ENCODE measurements around the gene KIF4A. TPM values are rescaled to one million over a fixed set of nuclear protein-coding genes. Genes with fewer than 3 reads are reported as not detected.

The KIF4A gene
- total RNA-seq, 1 donor from 2014 or later = 0.75 TPM

GRCh38 chrX:70247252-70247651 lies 42.7 kb upstream of the KIF4A start:
- intact Hi-C loops (cut with DNase I) = no loop called here
- no peaks in the 10 kb centered on the region for H3K27me3 ChIP-seq
- no peak overlapping the region for H3K4me3 ChIP-seq
- ATAC-seq (no peak), DNase-seq (no peak)
- no peaks in the 10 kb centered on the region for H3K4me1 ChIP-seq
- no peaks in the 10 kb centered on the region for H3K36me3 ChIP-seq
- H3K9me3 ChIP-seq = no peaks in the 10 kb centered on the region
- TF ChIP-seq CTCF (IDR thresholded peaks at IDR 0.05) = no peak
- H3K27ac ChIP-seq = no peak overlapping the region

GRCh38 chrX:70252491-70252890 lies 37.4 kb upstream of the KIF4A start:
- DNase-seq (no peak), ATAC-seq (no peak)
- intact Hi-C loops (cut with DNase I) = no loop called here
- H3K9me3 ChIP-seq = no peaks in the 10 kb centered on the region
- no peaks in the 10 kb centered on the region for H3K4me1 ChIP-seq
- no peak for TF ChIP-seq CTCF (IDR thresholded peaks at IDR 0.05)
- H3K27me3 ChIP-seq = no peaks in the 10 kb centered on the region
- H3K4me3 ChIP-seq = no peak overlapping the region
- H3K27ac ChIP-seq = no peak overlapping the region
- H3K36me3 ChIP-seq = no peaks in the 10 kb centered on the region

- ATAC-seq = no peak
- Histone ChIP-seq H3K4me1 (no peaks in the 10 kb centered on the region), H3K27me3 (no peaks in the 10 kb centered on the region), H3K36me3 (no peaks in the 10 kb centered on the region), H3K9me3 (no peaks in the 10 kb centered on the region), H3K27ac (no peak overlapping the region), H3K4me3 (no peak overlapping the region)
- no peak for TF ChIP-seq CTCF (IDR thresholded peaks at IDR 0.05)
- no peak for DNase-seq
- intact Hi-C loops (cut with DNase I) = no loop called here
Measured at GRCh38 chrX:70253377-70254062, 36.4 kb upstream of the KIF4A start.

- Histone ChIP-seq H3K4me1 (no peaks in the 10 kb centered on the region), H3K36me3 (no peaks in the 10 kb centered on the region), H3K27me3 (no peaks in the 10 kb centered on the region), H3K27ac (no peak overlapping the region), H3K4me3 (no peak overlapping the region), H3K9me3 (no peaks in the 10 kb centered on the region)
- no peak for TF ChIP-seq CTCF (IDR thresholded peaks at IDR 0.05)
- DNase-seq (no peak), ATAC-seq (no peak)
- intact Hi-C loops (cut with DNase I) = no loop called here
Measured at GRCh38 chrX:70254063-70254400, 35.9 kb upstream of the KIF4A start.

GRCh38 chrX:70254909-70255308 lies 35.0 kb upstream of the KIF4A start:
- intact Hi-C loops (cut with DNase I) = no loop called here
- no peak for TF ChIP-seq CTCF (IDR thresholded peaks at IDR 0.05)
- Histone ChIP-seq H3K27me3 (no peaks in the 10 kb centered on the region), H3K27ac (no peak overlapping the region), H3K9me3 (no peaks in the 10 kb centered on the region), H3K4me1 (no peaks in the 10 kb centered on the region), H3K36me3 (no peaks in the 10 kb centered on the region), H3K4me3 (no peak overlapping the region)
- ATAC-seq (no peak), DNase-seq (no peak)

- no peak for ATAC-seq
- Histone ChIP-seq H3K27me3 (no peaks in the 10 kb centered on the region), H3K36me3 (no peaks in the 10 kb centered on the region), H3K27ac (no peak overlapping the region), H3K4me1 (no peaks in the 10 kb centered on the region), H3K4me3 (no peak overlapping the region), H3K9me3 (no peaks in the 10 kb centered on the region)
- intact Hi-C loops (cut with DNase I) = no loop called here
- no peak for DNase-seq
- TF ChIP-seq CTCF (IDR thresholded peaks at IDR 0.05) = no peak
Measured at GRCh38 chrX:70255452-70255851, 34.5 kb upstream of the KIF4A start.

All from upper lobe of right lung (tissue), 1 donor.